Body of pancreas (tissue), 4 donors: ENCODE results near the gene FRAT2. TPM values are rescaled to one million over a fixed set of nuclear protein-coding genes. Genes with fewer than 3 reads are reported as not detected.
A peak's percentile ranks its signal among the peaks of the same experiment; 100 is the strongest.

Experiments
- ATAC-seq: fragments of 150-250 bp; one replicate; pipeline ENCODE4 v1.9.1; 2016
- DNase-seq, 4 donors: peaks; one replicate each; pipeline ENCODE4 v3.0.0-alpha.2; 2019
- H3K27ac ChIP-seq, 4 donors: fragments of 200-600 bp; sonication (generic); 1 replicate in 3 of 4; 2 replicates in 1 of 4; pipeline versions ENCODE4 v1.5.1 to v1.6.1; 2016 to 2019; ENCODE audit warnings: mild to moderate bottlenecking in 1 of 4, mixed read lengths in 1 of 4, moderate library complexity in 1 of 4
- H3K27me3 ChIP-seq, 2 donors: fragments of 200-600 bp; sonication (generic); one replicate each; pipeline ENCODE4 v1.6.0; 2016; ENCODE audit warnings: mild to moderate bottlenecking in 1 of 2
- H3K36me3 ChIP-seq, 2 donors: fragments of 200-600 bp; sonication (generic); replicated peaks in 1 of 2; 2 replicates each; pipeline ENCODE4 v1.5.1; 2016; ENCODE audit warnings: low read depth in 2 of 2; ENCODE audit not compliant: insufficient read depth in 1 of 2
- H3K4me1 ChIP-seq: fragments of 200-600 bp; sonication (generic); one replicate; pipeline ENCODE4 v1.6.0; 2016
- H3K4me3 ChIP-seq, 2 donors: fragments of 200-600 bp; sonication (generic); 1 replicate in 1 of 2; 2 replicates in 1 of 2; pipeline ENCODE4 v1.5.1; 2016 to 2019
- H3K9me3 ChIP-seq, 3 donors: fragments of 200-600 bp; sonication (generic); 1 replicate in 2 of 3; 2 replicates in 1 of 3; pipeline ENCODE4 v1.5.1; 2016
- POLR2A ChIP-seq, 3 donors: fragments of 450-650 bp; IDR thresholded peaks; one replicate each; pipeline ENCODE4 v1.6.1; 2016; ENCODE audit warnings: antibody characterized with exemption in 3 of 3, mild to moderate bottlenecking in 2 of 3
- WGBS, 2 donors: methylation state at CpG; one replicate each; pipeline ENCODE4 v1.1.5; 2017; 5-methylcytosine and 5-hydroxymethylcytosine counted together
- intact Hi-C: fragments of 100-400 bp; cut with DNase I; formaldehyde crosslinking; loops from one replicate; pipeline ENCODE4 v1.15.1; 2023
- total RNA-seq, 2 donors: library from RNA; depleted of rRNA; stranded (reverse); fragments of >200 nt; gene quantifications; one replicate each; pipeline ENCODE4 v1.1.0, GENCODE V29; 2016
- TF ChIP-seq, protein P1 (sequence below), 7 experiments: fragments of 450-650 bp in 4 of 7; fragments of 200-600 bp in 3 of 7; sonication (generic) in 3 of 7; IDR thresholded peaks; one replicate each; pipeline ENCODE4 v1.5.1; 2016 to 2019; ENCODE audit warnings: antibody characterized with exemption in 7 of 7

The FRAT2 gene
- total RNA-seq, 2 donors from 2014 or later, result 19.5 to 20.8 TPM

- Histone ChIP-seq H3K27ac (no peak overlapping the region), H3K36me3 (no peaks in the 10 kb centered on the region), H3K4me3 (no peak overlapping the region), H3K27me3 (no peaks in the 10 kb centered on the region), H3K9me3 (no peaks in the 10 kb centered on the region), H3K4me1 (peaks cover 14% of the 10 kb centered on the region)
- 81 to 87% methylated on average over 11 of the region's 11 CpGs for WGBS, 2 donors
- no peak for TF ChIP-seq POLR2A (IDR thresholded peaks at IDR 0.05)
- TF ChIP-seq, protein P1, sequence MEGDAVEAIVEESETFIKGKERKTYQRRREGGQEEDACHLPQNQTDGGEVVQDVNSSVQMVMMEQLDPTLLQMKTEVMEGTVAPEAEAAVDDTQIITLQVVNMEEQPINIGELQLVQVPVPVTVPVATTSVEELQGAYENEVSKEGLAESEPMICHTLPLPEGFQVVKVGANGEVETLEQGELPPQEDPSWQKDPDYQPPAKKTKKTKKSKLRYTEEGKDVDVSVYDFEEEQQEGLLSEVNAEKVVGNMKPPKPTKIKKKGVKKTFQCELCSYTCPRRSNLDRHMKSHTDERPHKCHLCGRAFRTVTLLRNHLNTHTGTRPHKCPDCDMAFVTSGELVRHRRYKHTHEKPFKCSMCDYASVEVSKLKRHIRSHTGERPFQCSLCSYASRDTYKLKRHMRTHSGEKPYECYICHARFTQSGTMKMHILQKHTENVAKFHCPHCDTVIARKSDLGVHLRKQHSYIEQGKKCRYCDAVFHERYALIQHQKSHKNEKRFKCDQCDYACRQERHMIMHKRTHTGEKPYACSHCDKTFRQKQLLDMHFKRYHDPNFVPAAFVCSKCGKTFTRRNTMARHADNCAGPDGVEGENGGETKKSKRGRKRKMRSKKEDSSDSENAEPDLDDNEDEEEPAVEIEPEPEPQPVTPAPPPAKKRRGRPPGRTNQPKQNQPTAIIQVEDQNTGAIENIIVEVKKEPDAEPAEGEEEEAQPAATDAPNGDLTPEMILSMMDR (IDR thresholded peaks at IDR 0.05), result no peak
- intact Hi-C loops, result no loop called here
- DNase-seq (no peak), ATAC-seq (no peak)
Measured at GRCh38 chr10:97302088-97302791, 32.3 kb downstream of the FRAT2 start.

DNA sequence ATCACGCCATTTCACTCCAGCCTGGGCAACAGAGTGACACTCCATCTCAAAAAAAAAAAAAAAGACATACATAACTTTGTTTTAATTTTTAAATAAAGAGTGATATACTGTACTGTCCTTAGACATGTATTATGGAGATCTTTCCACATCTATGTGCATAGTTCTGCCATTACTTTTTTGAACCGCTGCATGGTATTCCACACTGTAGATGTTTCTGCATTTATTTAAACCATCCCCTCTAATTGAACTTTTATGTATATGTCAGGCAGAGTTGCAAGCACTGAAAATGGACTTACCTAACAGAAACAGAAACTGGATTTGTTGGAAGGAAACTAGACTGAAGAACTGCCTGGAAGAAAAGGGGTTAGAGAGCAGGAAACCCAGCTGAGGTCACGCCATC is 33.5 kb downstream of the FRAT2 start:
- no peak overlapping the region for H3K4me3 ChIP-seq
- H3K9me3 ChIP-seq, result no peaks in the 10 kb centered on the region
- H3K36me3 ChIP-seq, result no peaks in the 10 kb centered on the region
- no peak overlapping the region for H3K27ac ChIP-seq
- WGBS, 2 donors, result 90 to 99% methylated on average over 3 of the region's 3 CpGs
- no peak for TF ChIP-seq POLR2A (IDR thresholded peaks at IDR 0.05)
- no peak for ATAC-seq
- H3K27me3 ChIP-seq, result no peaks in the 10 kb centered on the region
- peaks cover 14% of the 10 kb centered on the region for H3K4me1 ChIP-seq
- no peak for DNase-seq
- intact Hi-C loops, result no loop called here

DNA sequence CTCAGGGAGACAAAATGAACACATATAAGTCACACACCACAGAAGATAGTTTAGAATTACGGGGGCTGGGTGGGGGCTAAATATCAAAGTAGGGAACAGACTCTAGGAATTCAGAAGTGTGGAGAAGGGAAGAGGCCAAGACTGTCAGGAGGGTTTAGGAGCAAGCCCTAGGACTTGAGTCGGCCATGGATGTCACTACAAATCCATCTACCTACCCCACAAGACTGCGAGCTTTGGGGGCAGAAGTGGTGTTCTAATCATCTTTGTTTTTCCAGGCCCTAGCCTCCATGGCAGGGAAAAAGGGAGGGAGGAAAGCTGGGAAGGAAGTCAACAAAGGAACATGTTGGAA is 36.3 kb downstream of the FRAT2 start:
- Histone ChIP-seq H3K4me1 (peaks cover 14% of the 10 kb centered on the region), H3K9me3 (no peaks in the 10 kb centered on the region), H3K27me3 (no peaks in the 10 kb centered on the region), H3K4me3 (no peak overlapping the region), H3K36me3 (no peaks in the 10 kb centered on the region), H3K27ac (peak overlapping the region; percentile 32 to 63 (median 58))
- ATAC-seq (no peak), DNase-seq (no peak)
- no peak for TF ChIP-seq POLR2A (IDR thresholded peaks at IDR 0.05)
- TF ChIP-seq, protein P1 (IDR thresholded peaks at IDR 0.05), result no peak
- intact Hi-C loops, result no loop called here
- WGBS, 2 donors, result 66 to 77% methylated on average over 3 of the region's 3 CpGs

GRCh38 chr10:97297556-97298222 is 36.8 kb downstream of the FRAT2 start:
- DNase-seq (peak in 2 of 4 donors; percentile 20 to 44), ATAC-seq (peak; percentile 71)
- TF ChIP-seq POLR2A (IDR thresholded peaks at IDR 0.05), result no peak
- TF ChIP-seq, protein P1 (IDR thresholded peaks at IDR 0.05), result no peak
- intact Hi-C loops, result no loop called here
- no peaks in the 10 kb centered on the region for H3K27me3 ChIP-seq
- 27 to 32% methylated on average over 8 of the region's 8 CpGs for WGBS, 2 donors
- H3K9me3 ChIP-seq, result no peaks in the 10 kb centered on the region
- H3K4me3 ChIP-seq, result no peak overlapping the region
- H3K4me1 ChIP-seq, result peaks cover 14% of the 10 kb centered on the region
- no peaks in the 10 kb centered on the region for H3K36me3 ChIP-seq
- H3K27ac ChIP-seq, result peak overlapping the region; percentile 32 to 63 (median 58)

DNA sequence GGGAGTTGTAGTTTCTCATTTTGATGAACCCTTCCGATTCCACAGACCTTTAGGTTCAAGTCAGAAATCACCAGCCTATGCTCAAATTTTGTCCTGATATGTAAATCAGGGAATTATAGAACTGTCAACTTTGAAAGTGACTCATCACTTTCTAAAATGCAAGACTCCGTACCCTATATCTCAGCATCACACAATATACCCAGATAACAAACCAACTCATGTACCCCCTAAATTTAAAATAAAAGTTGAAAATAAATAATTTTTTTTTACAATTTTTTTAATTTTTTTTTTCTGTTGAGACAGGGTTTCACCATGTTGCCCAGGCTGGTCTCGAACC is 41.7 kb downstream of the FRAT2 start:
- 53 to 57% methylated on average over 3 of the region's 3 CpGs for WGBS, 2 donors
- Histone ChIP-seq H3K4me3 (no peak overlapping the region), H3K9me3 (no peaks in the 10 kb centered on the region), H3K36me3 (no peaks in the 10 kb centered on the region), H3K27me3 (no peaks in the 10 kb centered on the region), H3K4me1 (peaks cover 13% of the 10 kb centered on the region), H3K27ac (no peak overlapping the region)
- DNase-seq, result no peak
- ATAC-seq, result no peak
- no peak for TF ChIP-seq POLR2A (IDR thresholded peaks at IDR 0.05)
- TF ChIP-seq, protein P1 (IDR thresholded peaks at IDR 0.05), result no peak
- intact Hi-C loops, result no loop called here
